ENCODE data around the gene NCAPG. TPM values are rescaled to one million over a fixed set of nuclear protein-coding genes. Genes with fewer than 3 reads are reported as not detected.

NCAPG gene
- total and polyA plus RNA-seq, 9 donors, result 11.4 to 19.7 (median 15.4) TPM

DNA sequence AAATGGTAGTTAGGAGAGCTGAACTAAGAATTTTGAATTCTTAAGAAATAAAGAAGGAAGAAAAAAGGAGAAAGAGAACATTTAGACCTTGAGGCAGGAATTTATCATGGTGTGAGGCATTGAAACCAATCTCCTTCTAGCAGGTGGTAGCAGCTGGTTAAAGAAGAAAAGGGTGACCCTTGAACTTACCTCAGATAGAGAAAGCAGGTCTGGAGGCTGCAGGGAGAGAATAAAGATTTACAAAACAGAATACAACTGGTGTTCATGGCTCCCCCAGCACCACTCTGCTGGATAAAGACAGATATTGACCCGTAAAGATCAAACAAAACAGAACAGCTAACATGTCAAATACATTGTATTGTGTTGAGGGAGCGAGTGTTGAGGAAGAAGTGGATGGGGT is 56.0 kb downstream of the NCAPG start:
- H3K36me3 ChIP-seq (ENCODE audit: control insufficient read depth, insufficient read depth, low read length), result peaks cover 3% of the 10 kb centered on the region
- no peaks in the 10 kb centered on the region for H3K27me3 ChIP-seq (ENCODE audit: control insufficient read depth, insufficient read depth, low read length)
- H3K4me3 ChIP-seq (ENCODE audit: low read length), result no peak overlapping the region
- H3K27ac ChIP-seq (ENCODE audit: low read length), result no peak overlapping the region
- no peaks in the 10 kb centered on the region for H3K4me1 ChIP-seq (ENCODE audit: control insufficient read depth, insufficient read depth, low read length)
- peak; percentile 4 for DNase-seq
- H3K9me3 ChIP-seq (replicated peaks; ENCODE audit: control insufficient read depth, low read depth, low read length), result peaks cover 3% of the 10 kb centered on the region
- no CpG with 5 or more reads among the region's 2 CpGs for WGBS (ENCODE audit: insufficient coverage)

DNA sequence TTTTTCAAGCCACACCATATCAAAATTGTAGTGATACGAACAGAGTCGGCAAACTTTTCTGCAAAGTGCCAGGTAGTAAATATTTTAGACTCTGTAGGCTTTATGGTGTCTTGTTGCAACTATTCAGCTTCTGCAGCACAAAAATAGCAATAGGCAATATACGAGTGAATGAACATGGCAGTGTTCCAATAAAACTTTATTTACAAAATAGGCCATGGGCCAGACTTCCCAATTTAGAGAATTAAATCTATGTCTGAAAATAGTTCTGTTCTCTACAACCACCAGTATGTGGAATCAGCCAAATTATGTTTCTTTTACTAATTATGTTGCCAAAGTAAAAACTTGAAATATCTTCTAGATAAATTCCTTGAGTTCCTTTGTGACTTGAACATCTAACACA is 56.5 kb downstream of the NCAPG start:
- H3K36me3 ChIP-seq (ENCODE audit: control insufficient read depth, insufficient read depth, low read length), result peaks cover 3% of the 10 kb centered on the region
- no CpG with 5 or more reads among the region's 3 CpGs for WGBS (ENCODE audit: insufficient coverage)
- no peak for DNase-seq

GRCh38 chr4:17869327-17869726 is 58.5 kb downstream of the NCAPG start:
- H3K36me3 ChIP-seq (ENCODE audit: control insufficient read depth, insufficient read depth, low read length), result no peaks in the 10 kb centered on the region
- no peaks in the 10 kb centered on the region for H3K27me3 ChIP-seq (ENCODE audit: control insufficient read depth, insufficient read depth, low read length)
- no peak overlapping the region for H3K27ac ChIP-seq (ENCODE audit: low read length)
- no peaks in the 10 kb centered on the region for H3K4me1 ChIP-seq (ENCODE audit: control insufficient read depth, insufficient read depth, low read length)
- H3K9me3 ChIP-seq (replicated peaks; ENCODE audit: control insufficient read depth, low read depth, low read length), result no peaks in the 10 kb centered on the region
- DNase-seq, result no peak
- WGBS (ENCODE audit: insufficient coverage), result 100% methylated on average over 2 of the region's 2 CpGs
- H3K4me3 ChIP-seq (ENCODE audit: low read length), result no peak overlapping the region

More for the DNA sequence above, 56.5 kb downstream of the NCAPG start:
- Histone ChIP-seq H3K27ac (ENCODE audit: low read length) (no peak overlapping the region), H3K27me3 (ENCODE audit: control insufficient read depth, insufficient read depth, low read length) (no peaks in the 10 kb centered on the region), H3K4me1 (ENCODE audit: control insufficient read depth, insufficient read depth, low read length) (no peaks in the 10 kb centered on the region), H3K9me3 (replicated peaks; ENCODE audit: control insufficient read depth, low read depth, low read length) (peaks cover 3% of the 10 kb centered on the region), H3K4me3 (ENCODE audit: low read length) (no peak overlapping the region)

GRCh38 chr4:17875402-17876070 is 64.8 kb downstream of the NCAPG start:
- no CpG with 5 or more reads among the region's 4 CpGs for WGBS (ENCODE audit: insufficient coverage)
- DNase-seq, result no peak
- Histone ChIP-seq H3K36me3 (ENCODE audit: control insufficient read depth, insufficient read depth, low read length) (no peaks in the 10 kb centered on the region), H3K9me3 (replicated peaks; ENCODE audit: control insufficient read depth, low read depth, low read length) (no peaks in the 10 kb centered on the region), H3K27ac (ENCODE audit: low read length) (peak overlapping the region; percentile 22), H3K4me3 (ENCODE audit: low read length) (no peak overlapping the region), H3K27me3 (ENCODE audit: control insufficient read depth, insufficient read depth, low read length) (no peaks in the 10 kb centered on the region), H3K4me1 (ENCODE audit: control insufficient read depth, insufficient read depth, low read length) (no peaks in the 10 kb centered on the region)

- Histone ChIP-seq H3K4me3 (ENCODE audit: low read length) (no peak overlapping the region), H3K36me3 (ENCODE audit: control insufficient read depth, insufficient read depth, low read length) (no peaks in the 10 kb centered on the region), H3K4me1 (ENCODE audit: control insufficient read depth, insufficient read depth, low read length) (no peaks in the 10 kb centered on the region), H3K27ac (ENCODE audit: low read length) (no peak overlapping the region), H3K27me3 (ENCODE audit: control insufficient read depth, insufficient read depth, low read length) (no peaks in the 10 kb centered on the region), H3K9me3 (replicated peaks; ENCODE audit: control insufficient read depth, low read depth, low read length) (no peaks in the 10 kb centered on the region)
- no peak for DNase-seq
- WGBS (ENCODE audit: insufficient coverage), result no CpG with 5 or more reads among the region's 4 CpGs
Measured at GRCh38 chr4:17876943-17877342, 66.2 kb downstream of the NCAPG start.

DNA sequence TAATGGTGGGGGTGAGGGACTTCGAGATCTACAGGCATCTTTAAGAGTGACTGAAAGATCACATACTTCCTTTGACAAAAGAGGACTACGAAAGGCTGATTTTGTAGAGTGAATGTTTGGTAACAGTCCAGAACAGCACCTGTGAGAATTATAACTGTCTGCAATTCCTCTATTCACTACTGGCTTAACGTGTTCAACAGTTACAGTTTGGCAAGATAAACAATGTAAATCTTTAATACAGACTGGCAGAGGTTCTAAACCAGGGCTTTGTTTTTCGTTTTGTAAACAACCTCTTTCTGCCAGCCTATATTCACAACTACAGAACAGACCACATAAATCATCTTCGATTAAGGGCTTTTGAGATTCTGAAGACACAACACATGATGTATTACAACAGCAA is 66.9 kb downstream of the NCAPG start:
- no peaks in the 10 kb centered on the region for H3K9me3 ChIP-seq (replicated peaks; ENCODE audit: control insufficient read depth, low read depth, low read length)
- H3K4me3 ChIP-seq (ENCODE audit: low read length), result no peak overlapping the region
- H3K27me3 ChIP-seq (ENCODE audit: control insufficient read depth, insufficient read depth, low read length), result no peaks in the 10 kb centered on the region
- DNase-seq, result no peak
- WGBS (ENCODE audit: insufficient coverage), result no CpG with 5 or more reads among the region's 5 CpGs
- H3K36me3 ChIP-seq (ENCODE audit: control insufficient read depth, insufficient read depth, low read length), result no peaks in the 10 kb centered on the region
- H3K4me1 ChIP-seq (ENCODE audit: control insufficient read depth, insufficient read depth, low read length), result no peaks in the 10 kb centered on the region
- no peak overlapping the region for H3K27ac ChIP-seq (ENCODE audit: low read length)

DNA sequence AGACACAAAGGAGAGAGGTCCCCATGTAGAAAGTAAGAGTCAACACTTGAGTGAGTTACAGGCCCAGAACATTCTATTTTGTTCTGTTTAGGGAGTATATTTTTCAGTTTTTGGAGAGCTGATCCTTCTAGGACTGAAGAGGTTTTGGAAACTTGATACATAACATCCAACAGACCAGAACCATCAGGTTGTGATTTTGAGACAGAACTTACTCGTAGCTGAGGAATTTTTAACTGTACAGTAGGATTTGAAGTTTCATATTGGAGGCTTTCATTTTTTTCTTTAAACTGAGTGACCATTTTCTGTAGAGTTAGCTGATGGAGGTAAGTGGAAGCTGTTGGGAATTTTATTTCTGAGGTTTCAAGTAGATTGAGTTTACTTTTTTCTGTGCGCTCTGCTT is 73.3 kb downstream of the NCAPG start:
- DNase-seq, result no peak
- Histone ChIP-seq H3K4me1 (ENCODE audit: control insufficient read depth, insufficient read depth, low read length) (no peaks in the 10 kb centered on the region), H3K4me3 (ENCODE audit: low read length) (no peak overlapping the region), H3K9me3 (replicated peaks; ENCODE audit: control insufficient read depth, low read depth, low read length) (no peaks in the 10 kb centered on the region), H3K36me3 (ENCODE audit: control insufficient read depth, insufficient read depth, low read length) (no peaks in the 10 kb centered on the region), H3K27me3 (ENCODE audit: control insufficient read depth, insufficient read depth, low read length) (no peaks in the 10 kb centered on the region), H3K27ac (ENCODE audit: low read length) (no peak overlapping the region)
- WGBS (ENCODE audit: insufficient coverage), result no CpG with 5 or more reads among the region's 2 CpGs

DNA sequence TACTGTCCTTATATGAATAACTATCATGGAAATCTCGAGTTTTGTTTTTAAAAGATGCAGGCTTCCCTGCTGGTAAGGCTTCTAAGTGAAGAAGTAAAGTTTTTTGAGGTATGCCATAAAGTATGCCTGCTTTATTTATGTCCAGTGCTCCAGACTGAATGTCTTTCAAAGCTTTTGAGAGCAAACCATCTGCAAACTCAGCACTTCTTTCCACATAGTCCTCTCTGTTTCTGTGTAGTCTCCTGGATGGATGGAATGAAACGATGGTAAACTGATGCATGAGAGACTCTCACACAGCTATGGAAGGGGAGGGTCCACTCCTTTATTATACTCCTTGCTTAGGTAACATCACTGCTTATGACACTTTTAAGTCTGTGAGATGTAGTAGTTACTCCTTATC is 73.7 kb downstream of the NCAPG start:
- Histone ChIP-seq H3K36me3 (ENCODE audit: control insufficient read depth, insufficient read depth, low read length) (no peaks in the 10 kb centered on the region), H3K4me1 (ENCODE audit: control insufficient read depth, insufficient read depth, low read length) (no peaks in the 10 kb centered on the region), H3K27me3 (ENCODE audit: control insufficient read depth, insufficient read depth, low read length) (no peaks in the 10 kb centered on the region), H3K4me3 (ENCODE audit: low read length) (no peak overlapping the region), H3K27ac (ENCODE audit: low read length) (no peak overlapping the region), H3K9me3 (replicated peaks; ENCODE audit: control insufficient read depth, low read depth, low read length) (no peaks in the 10 kb centered on the region)
- DNase-seq, result no peak
- no CpG with 5 or more reads among the region's 2 CpGs for WGBS (ENCODE audit: insufficient coverage)

DNA sequence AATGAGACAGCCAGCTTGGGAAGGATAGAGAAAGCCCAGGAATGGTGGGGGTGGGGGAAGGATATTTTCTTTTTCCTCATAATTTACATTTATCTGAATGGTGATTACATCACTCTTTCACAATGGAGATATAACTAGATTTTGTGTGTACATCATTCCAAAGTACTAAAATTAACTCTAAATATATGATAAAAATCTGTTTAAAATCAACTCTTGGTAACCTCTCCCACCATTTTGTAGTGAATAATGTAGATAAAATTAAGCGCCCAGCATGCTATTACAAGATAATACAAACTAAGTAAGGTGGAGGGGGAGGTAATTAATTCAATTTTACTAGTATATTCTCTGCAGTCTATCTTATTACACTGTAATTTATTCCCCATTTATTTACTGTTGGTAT is 78.9 kb downstream of the NCAPG start:
- Histone ChIP-seq H3K27me3 (ENCODE audit: control insufficient read depth, insufficient read depth, low read length) (no peaks in the 10 kb centered on the region), H3K4me1 (ENCODE audit: control insufficient read depth, insufficient read depth, low read length) (no peaks in the 10 kb centered on the region), H3K9me3 (replicated peaks; ENCODE audit: control insufficient read depth, low read depth, low read length) (no peaks in the 10 kb centered on the region), H3K27ac (ENCODE audit: low read length) (no peak overlapping the region), H3K36me3 (ENCODE audit: control insufficient read depth, insufficient read depth, low read length) (no peaks in the 10 kb centered on the region), H3K4me3 (ENCODE audit: low read length) (no peak overlapping the region)
- DNase-seq, result no peak
- WGBS (ENCODE audit: insufficient coverage), result no CpG with 5 or more reads among the region's 1 CpG

DNA sequence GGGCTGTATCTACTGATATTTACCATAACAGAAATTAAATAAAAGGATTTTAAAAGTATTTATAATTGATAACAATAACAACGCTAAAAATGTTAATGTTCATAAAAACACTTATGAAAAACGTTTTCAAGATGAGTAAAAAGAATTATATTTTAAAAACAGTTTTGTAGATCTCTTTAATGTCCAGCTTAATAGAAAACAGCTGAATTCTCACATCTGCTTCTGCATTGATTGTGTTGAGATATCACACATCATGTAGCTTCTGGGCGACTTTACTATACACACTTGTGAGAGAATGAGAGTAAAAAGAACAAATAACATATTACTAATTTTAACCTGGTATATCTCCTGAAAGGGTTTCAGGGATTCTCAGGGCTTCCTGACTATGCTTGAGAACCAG is 83.6 kb downstream of the NCAPG start:
- DNase-seq, result no peak
- WGBS (ENCODE audit: insufficient coverage), result no CpG with 5 or more reads among the region's 3 CpGs
- Histone ChIP-seq H3K9me3 (replicated peaks; ENCODE audit: control insufficient read depth, low read depth, low read length) (no peaks in the 10 kb centered on the region), H3K4me3 (ENCODE audit: low read length) (no peak overlapping the region), H3K27me3 (ENCODE audit: control insufficient read depth, insufficient read depth, low read length) (no peaks in the 10 kb centered on the region), H3K4me1 (ENCODE audit: control insufficient read depth, insufficient read depth, low read length) (no peaks in the 10 kb centered on the region), H3K27ac (ENCODE audit: low read length) (no peak overlapping the region), H3K36me3 (ENCODE audit: control insufficient read depth, insufficient read depth, low read length) (no peaks in the 10 kb centered on the region)
